ENCODE measurements around the gene FCRL2.

DNA sequence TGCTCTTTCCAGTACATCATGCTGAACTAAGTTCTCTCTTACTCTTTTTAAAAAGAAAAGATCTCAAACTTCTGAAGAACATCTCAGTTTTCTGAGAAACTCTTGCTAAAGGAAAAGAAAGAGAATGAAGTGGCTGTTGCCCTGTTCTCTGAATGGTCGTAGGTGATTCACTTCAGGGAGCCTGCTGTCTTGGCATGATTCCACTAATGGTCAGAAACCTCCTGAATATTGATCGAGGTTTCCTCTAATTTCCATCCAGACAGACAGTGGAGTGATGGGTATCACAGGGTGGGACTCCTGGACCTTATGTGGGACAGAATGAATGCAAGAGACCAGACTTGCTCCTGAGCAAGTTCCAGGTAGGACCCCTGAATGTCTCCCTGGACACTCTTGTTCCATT lies 2.5 kb downstream of the FCRL2 start:
- TF ChIP-seq, protein P1, sequence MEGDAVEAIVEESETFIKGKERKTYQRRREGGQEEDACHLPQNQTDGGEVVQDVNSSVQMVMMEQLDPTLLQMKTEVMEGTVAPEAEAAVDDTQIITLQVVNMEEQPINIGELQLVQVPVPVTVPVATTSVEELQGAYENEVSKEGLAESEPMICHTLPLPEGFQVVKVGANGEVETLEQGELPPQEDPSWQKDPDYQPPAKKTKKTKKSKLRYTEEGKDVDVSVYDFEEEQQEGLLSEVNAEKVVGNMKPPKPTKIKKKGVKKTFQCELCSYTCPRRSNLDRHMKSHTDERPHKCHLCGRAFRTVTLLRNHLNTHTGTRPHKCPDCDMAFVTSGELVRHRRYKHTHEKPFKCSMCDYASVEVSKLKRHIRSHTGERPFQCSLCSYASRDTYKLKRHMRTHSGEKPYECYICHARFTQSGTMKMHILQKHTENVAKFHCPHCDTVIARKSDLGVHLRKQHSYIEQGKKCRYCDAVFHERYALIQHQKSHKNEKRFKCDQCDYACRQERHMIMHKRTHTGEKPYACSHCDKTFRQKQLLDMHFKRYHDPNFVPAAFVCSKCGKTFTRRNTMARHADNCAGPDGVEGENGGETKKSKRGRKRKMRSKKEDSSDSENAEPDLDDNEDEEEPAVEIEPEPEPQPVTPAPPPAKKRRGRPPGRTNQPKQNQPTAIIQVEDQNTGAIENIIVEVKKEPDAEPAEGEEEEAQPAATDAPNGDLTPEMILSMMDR (conservative IDR thresholded peaks at IDR 0.05), result no peak
- no peak for TF ChIP-seq EZH2 (IDR thresholded peaks at IDR 0.05; ENCODE audit: low read depth)
